Neural cell (in vitro differentiated cells): Measurements from ENCODE around the gene FLRT2. TPM values are rescaled to one million over a fixed set of nuclear protein-coding genes. Genes with fewer than 3 reads are reported as not detected.

Experiments used
- H2AFZ ChIP-seq: fragments of 200-600, 300-800 bp; sonication (generic), shearing (Covaris generic); 2 replicates; pipeline ENCODE4 v1.6.0; 2014; ENCODE audit warnings: low read depth, mild to moderate bottlenecking, antibody characterized with exemption, low read length, moderate library complexity
- H3F3A ChIP-seq: fragments of 200-600 bp; shearing (Covaris generic); 2 replicates; pipeline ENCODE4 v1.6.1; 2016; ENCODE audit warnings: mild to moderate bottlenecking, moderate library complexity, mixed read lengths, antibody characterized with exemption, low read length; ENCODE audit not compliant: insufficient read depth, poor library complexity, severe bottlenecking
- H3K27ac ChIP-seq: fragments of 200-600, 300-800 bp; sonication (generic), shearing (Covaris generic); 2 replicates; pipeline ENCODE4 v1.5.1; 2014; ENCODE audit warnings: mild to moderate bottlenecking, low read length, moderate library complexity
- H3K27me3 ChIP-seq: fragments of 300-800, 200-600 bp; sonication (generic), shearing (Covaris generic); 2 replicates; pipeline ENCODE4 v1.6.0; 2014; ENCODE audit warnings: mild to moderate bottlenecking, low read depth, low read length, moderate library complexity; ENCODE audit not compliant: insufficient read depth
- H3K36me3 ChIP-seq: fragments of 300-800, 200-600 bp; sonication (generic), shearing (Covaris generic); 2 replicates; pipeline ENCODE4 v1.5.1; 2014; ENCODE audit warnings: mild to moderate bottlenecking, antibody characterized with exemption, low read length, moderate library complexity; ENCODE audit not compliant: insufficient read depth
- H3K4me2 ChIP-seq: fragments of 300-800, 200-600 bp; sonication (generic), shearing (Covaris generic); 2 replicates; pipeline ENCODE4 v1.6.0; 2014; ENCODE audit warnings: mild to moderate bottlenecking, low read length
- H3K4me3 ChIP-seq: fragments of 300-800, 200-600 bp; sonication (generic), shearing (Covaris generic); 2 replicates; pipeline ENCODE4 v1.5.1; 2014; ENCODE audit warnings: mild to moderate bottlenecking, low read length, moderate library complexity
- H3K79me2 ChIP-seq: fragments of 200-600 bp; shearing (Covaris generic); replicated peaks from 2 replicates; pipeline ENCODE4 v1.6.0; 2014; ENCODE audit warnings: mild to moderate bottlenecking, low read length, moderate library complexity; ENCODE audit not compliant: insufficient read depth
- H3K9ac ChIP-seq: fragments of 300-800, 200-600 bp; sonication (generic), shearing (Covaris generic); 2 replicates; pipeline ENCODE4 v1.6.1; 2016; ENCODE audit warnings: mild to moderate bottlenecking, low read length, mixed read lengths
- H3K9me2 ChIP-seq: fragments of 200-600 bp; shearing (Covaris generic); 2 replicates; pipeline ENCODE4 v1.6.1; 2016; ENCODE audit warnings: mild to moderate bottlenecking, low read length, mixed read lengths; ENCODE audit not compliant: insufficient read depth
- H3K9me3 ChIP-seq: fragments of 200-600, 300-800 bp; sonication (generic), shearing (Covaris generic); 2 replicates; pipeline ENCODE4 v1.6.1; 2016; ENCODE audit warnings: mild to moderate bottlenecking, mixed run types, low read length, moderate library complexity, mixed read lengths
- H4K20me1 ChIP-seq: fragments of 200-600 bp; shearing (Covaris generic); 2 replicates; pipeline ENCODE4 v1.6.1; 2016; ENCODE audit warnings: mild to moderate bottlenecking, mixed run types; ENCODE audit not compliant: insufficient read depth
- CTCF ChIP-seq: fragments of 450-650 bp; IDR thresholded peaks from 2 replicates; pipeline ENCODE4 v1.5.1; 2014; ENCODE audit warnings: antibody characterized with exemption, mild to moderate bottlenecking, moderate library complexity; ENCODE audit not compliant: poor library complexity, severe bottlenecking
- EP300 ChIP-seq: fragments of 450-650 bp; conservative IDR thresholded peaks from 2 replicates; pipeline ENCODE4 v1.6.1; 2014; ENCODE audit warnings: antibody characterized with exemption, mild to moderate bottlenecking, moderate library complexity; ENCODE audit not compliant: poor library complexity, severe bottlenecking
- EZH2 ChIP-seq: fragments of 200-600, 300-800 bp; shearing (Covaris generic), sonication (generic); IDR thresholded peaks from 2 replicates; pipeline ENCODE4 v1.6.1; 2014; ENCODE audit warnings: antibody characterized with exemption, low read length, borderline replicate concordance, mild to moderate bottlenecking; ENCODE audit not compliant: insufficient read depth, poor library complexity, severe bottlenecking
- MXI1 ChIP-seq: fragments of 450-650 bp; conservative IDR thresholded peaks from 2 replicates; pipeline ENCODE4 v1.6.1; 2014; ENCODE audit warnings: antibody characterized with exemption, mild to moderate bottlenecking; ENCODE audit not compliant: poor library complexity, severe bottlenecking
- POLR2AphosphoS5 ChIP-seq: IDR thresholded peaks from 2 replicates; pipeline ENCODE4 v1.6.1; 2012
- RAD21 ChIP-seq: fragments of 450-650 bp; conservative IDR thresholded peaks from 2 replicates; pipeline ENCODE4 v1.6.1; 2014; ENCODE audit warnings: antibody characterized with exemption, mild to moderate bottlenecking, moderate library complexity
- REST ChIP-seq: IDR thresholded peaks from 2 replicates; pipeline ENCODE4 v1.6.1; 2012; ENCODE audit warnings: borderline replicate concordance
- SMC3 ChIP-seq: fragments of 450-650 bp; conservative IDR thresholded peaks from 2 replicates; pipeline ENCODE4 v1.6.1; 2014; ENCODE audit warnings: antibody characterized with exemption, mild to moderate bottlenecking, moderate library complexity; ENCODE audit not compliant: poor library complexity
- TAF1 ChIP-seq: IDR thresholded peaks from 2 replicates; pipeline ENCODE4 v1.6.1; 2012; ENCODE audit warnings: low read depth
- polyA plus RNA-seq: library from polyadenylated mRNA; depleted of rRNA; stranded (reverse); fragments of >200 nt; gene quantifications from 2 replicates; pipeline ENCODE4 v1.2.3, GENCODE V29; 2014

Gene FLRT2
- polyA plus RNA-seq, 1 donor from 2014 or later = 5.1 TPM

- H2AFZ ChIP-seq = no peak overlapping the region
- no peaks in the 10 kb centered on the region for H3K79me2 ChIP-seq
- H3K36me3 ChIP-seq = no peaks in the 10 kb centered on the region
- H3K4me2 ChIP-seq = no peak overlapping the region
- H3K9me3 ChIP-seq = no peaks in the 10 kb centered on the region
- no peaks in the 10 kb centered on the region for H4K20me1 ChIP-seq
- H3K9ac ChIP-seq = no peak overlapping the region
- H3K9me2 ChIP-seq = no peaks in the 10 kb centered on the region
- no peaks in the 10 kb centered on the region for H3K27me3 ChIP-seq
- H3K4me3 ChIP-seq = no peak overlapping the region
- TF ChIP-seq EZH2 = no peak
- TF ChIP-seq POLR2AphosphoS5 = no peak
- TF ChIP-seq TAF1 = no peak
- TF ChIP-seq EP300 = no peak
- no peak for TF ChIP-seq MXI1
- TF ChIP-seq SMC3 = no peak
- TF ChIP-seq CTCF = no peak
- TF ChIP-seq RAD21 = no peak
- no peak for TF ChIP-seq REST
- no peak overlapping the region for H3K27ac ChIP-seq
- peaks cover 2% of the 10 kb centered on the region for H3F3A ChIP-seq
Measured at GRCh38 chr14:85601246-85601645, 71.3 kb downstream of the FLRT2 start.

- Histone ChIP-seq H3K79me2 (no peaks in the 10 kb centered on the region), H3K27ac (no peak overlapping the region), H3K27me3 (no peaks in the 10 kb centered on the region), H3K9ac (no peak overlapping the region), H3K9me3 (no peaks in the 10 kb centered on the region), H4K20me1 (no peaks in the 10 kb centered on the region), H3K36me3 (no peaks in the 10 kb centered on the region), H3K4me3 (no peak overlapping the region), H3K4me2 (no peak overlapping the region), H3F3A (peaks cover 2% of the 10 kb centered on the region), H3K9me2 (no peaks in the 10 kb centered on the region), H2AFZ (no peak overlapping the region)
- TF ChIP-seq RAD21 (no peak), REST (no peak)
Measured at GRCh38 chr14:85601690-85602089, 71.7 kb downstream of the FLRT2 start.
